H1 (cell line): ENCODE results near the gene ACP4. TPM values are rescaled to one million over a fixed set of nuclear protein-coding genes. Genes with fewer than 3 reads are reported as not detected.

Source experiments
- CTCF ChIA-PET: fragments of 300-600 bp; sonication (Branson Sonifier 250); formaldehyde crosslinking; loops from one replicate; lab custom pipeline; 2021; ENCODE audit not compliant: partially characterized antibody; lab: Charles Lee
- POLR2A ChIA-PET: fragments of 300-600 bp; sonication (Branson Sonifier 250); formaldehyde crosslinking; loops from one replicate; lab custom pipeline; 2021; ENCODE audit warnings: inconsistent platforms; ENCODE audit not compliant: partially characterized antibody; lab: Charles Lee
- DNase-seq, 2 experiments: peaks; one replicate each; pipeline versions ENCODE4 v3.0.0 to v3.0.0-alpha.2; 2010 to 2022; ENCODE audit warnings: low spot score in 2 of 2, low read depth in 1 of 2, mixed read lengths in 1 of 2
- FAIRE-seq: peaks from 2 replicates; lab custom pipeline; 2011; peaks lifted over from hg19 to GRCh38; lab: Jason Lieb, UNC
- H2AFZ ChIP-seq: 2 replicates; pipeline ENCODE4 v1.8.1; 2012; ENCODE audit warnings: low read length, inconsistent platforms
- H2AK5ac ChIP-seq: 2 replicates; pipeline ENCODE4 v1.6.1; 2013; ENCODE audit warnings: low read depth, low read length
- H2BK120ac ChIP-seq: replicated peaks from 2 replicates; pipeline ENCODE3; 2013; ENCODE audit warnings: low read depth, low read length, inconsistent platforms
- H2BK12ac ChIP-seq: 2 replicates; pipeline ENCODE4 v1.6.1; 2013; ENCODE audit warnings: low read depth, low read length
- H2BK15ac ChIP-seq: 2 replicates; pipeline ENCODE4 v1.6.1; 2013; ENCODE audit warnings: low read length
- H2BK20ac ChIP-seq: 2 replicates; pipeline ENCODE4 v1.6.1; 2013; ENCODE audit warnings: low read length
- H2BK5ac ChIP-seq: 2 replicates; pipeline ENCODE4 v1.6.1; 2013; ENCODE audit warnings: low read depth, low read length
- H3K14ac ChIP-seq: 2 replicates; pipeline ENCODE4 v1.6.1; 2013; ENCODE audit warnings: inconsistent platforms; ENCODE audit not compliant: insufficient read length
- H3K18ac ChIP-seq: 2 replicates; pipeline ENCODE4 v1.6.1; 2013; ENCODE audit warnings: low read length; ENCODE audit errors: extremely low read depth
- H3K23ac ChIP-seq: 2 replicates; pipeline ENCODE4 v1.6.1; 2013; ENCODE audit warnings: inconsistent platforms; ENCODE audit not compliant: insufficient read length
- H3K23me2 ChIP-seq: 2 replicates; pipeline ENCODE4 v1.6.1; 2013; ENCODE audit warnings: low read depth, low read length
- H3K27ac ChIP-seq: 2 replicates; pipeline ENCODE4 v1.6.1; 2011; ENCODE audit warnings: low read depth, low read length, inconsistent platforms
- H3K27me3 ChIP-seq, 4 experiments: replicated peaks in 1 of 4; 1 replicate in 1 of 4; 2 replicates in 3 of 4; pipeline versions ENCODE4 v1.6.1 to v1.8.1; 2011 to 2013; ENCODE audit warnings: low read length in 3 of 4, mild to moderate bottlenecking in 3 of 4, inconsistent platforms in 2 of 4, mixed read lengths in 2 of 4, moderate library complexity in 1 of 4; ENCODE audit not compliant: control insufficient read depth in 3 of 4, insufficient read depth in 3 of 4; ENCODE audit errors: extremely low read depth in 1 of 4
- H3K36me3 ChIP-seq, 4 experiments: 2 replicates each; pipeline versions ENCODE4 v1.6.1 to v1.8.1; 2011 to 2013; ENCODE audit warnings: mild to moderate bottlenecking in 4 of 4, low read length in 3 of 4, moderate library complexity in 2 of 4, control low read depth in 1 of 4, inconsistent platforms in 1 of 4; ENCODE audit not compliant: insufficient read depth in 4 of 4, control insufficient read depth in 2 of 4
- H3K4ac ChIP-seq: replicated peaks from 2 replicates; pipeline ENCODE3; 2013; ENCODE audit warnings: low read length, low read depth, mixed read lengths, inconsistent platforms; ENCODE audit not compliant: insufficient read length
- H3K4me1 ChIP-seq, 4 experiments: replicated peaks in 1 of 4; 1 replicate in 1 of 4; 2 replicates in 3 of 4; pipeline versions ENCODE4 v1.6.1 to v1.8.1; 2011 to 2013; ENCODE audit warnings: low read length in 3 of 4, inconsistent platforms in 2 of 4, mixed read lengths in 1 of 4; ENCODE audit not compliant: insufficient read depth in 4 of 4, control insufficient read depth in 3 of 4
- H3K4me2 ChIP-seq, 2 experiments: 2 replicates each; pipeline versions ENCODE4 v1.6.1 to v1.8.1; 2011 to 2013; ENCODE audit warnings: low read depth in 2 of 2, low read length in 2 of 2, control low read depth in 1 of 2, inconsistent platforms in 1 of 2, mild to moderate bottlenecking in 1 of 2; ENCODE audit not compliant: insufficient read depth in 1 of 2
- H3K4me3 ChIP-seq, 4 experiments: fragments of 200-600, 300-600 bp in 1 of 4; sonication (generic), shearing (Covaris generic), sonication (Bioruptor Twin) in 1 of 4; 2 replicates each; pipeline versions ENCODE4 v1.5.1 to v1.8.1; 2011 to 2016; ENCODE audit warnings: low read length in 4 of 4, low read depth in 3 of 4, control low read depth in 2 of 4, inconsistent platforms in 2 of 4, mild to moderate bottlenecking in 2 of 4, mixed read lengths in 1 of 4, moderate library complexity in 1 of 4; ENCODE audit not compliant: insufficient read depth in 2 of 4; ENCODE audit errors: extremely low read depth in 1 of 4
- H3K56ac ChIP-seq: replicated peaks from 2 replicates; pipeline ENCODE3; 2013; ENCODE audit warnings: low read depth, mild to moderate bottlenecking, mixed read lengths, low read length, inconsistent platforms; ENCODE audit not compliant: insufficient read length
- H3K79me1 ChIP-seq: 2 replicates; pipeline ENCODE4 v1.6.1; 2013; ENCODE audit warnings: low read depth, low read length, control low read depth
- H3K79me2 ChIP-seq, 2 experiments: 2 replicates each; pipeline versions ENCODE4 v1.6.1 to v1.8.1; 2012 to 2013; ENCODE audit warnings: low read length in 2 of 2, mild to moderate bottlenecking in 2 of 2, inconsistent platforms in 1 of 2; ENCODE audit not compliant: insufficient read depth in 2 of 2, control insufficient read depth in 1 of 2
- H3K9ac ChIP-seq, 4 experiments: replicated peaks in 1 of 4; 1 replicate in 1 of 4; 2 replicates in 3 of 4; pipeline versions ENCODE4 v1.6.1 to v1.8.1; 2011 to 2013; ENCODE audit warnings: low read depth in 3 of 4, low read length in 3 of 4, control low read depth in 2 of 4, mild to moderate bottlenecking in 2 of 4, moderate library complexity in 2 of 4, inconsistent platforms in 1 of 4; ENCODE audit errors: extremely low read depth in 1 of 4
- H3K9me3 ChIP-seq, 2 experiments: 2 replicates each; pipeline versions ENCODE4 v1.6.1 to v1.8.1; 2012 to 2013; ENCODE audit warnings: mild to moderate bottlenecking in 2 of 2, moderate library complexity in 2 of 2, control low read depth in 1 of 2, inconsistent platforms in 1 of 2, low read depth in 1 of 2, low read length in 1 of 2, mixed read lengths in 1 of 2; ENCODE audit not compliant: insufficient read depth in 2 of 2
- H4K20me1 ChIP-seq, 2 experiments: replicated peaks in 1 of 2; 2 replicates each; pipeline versions ENCODE3 to v1.8.1; 2011 to 2013; ENCODE audit warnings: inconsistent platforms in 2 of 2, low read length in 2 of 2, mild to moderate bottlenecking in 1 of 2; ENCODE audit not compliant: insufficient read depth in 2 of 2, control insufficient read depth in 1 of 2
- H4K5ac ChIP-seq: 2 replicates; pipeline ENCODE4 v1.6.1; 2013; ENCODE audit warnings: low read length, low read depth, mixed read lengths, inconsistent platforms; ENCODE audit not compliant: insufficient read length
- H4K8ac ChIP-seq: 2 replicates; pipeline ENCODE4 v1.8.0; 2013; ENCODE audit warnings: mild to moderate bottlenecking, moderate library complexity, low read length, inconsistent platforms; ENCODE audit not compliant: insufficient read depth; ENCODE audit errors: extremely low read depth
- H4K91ac ChIP-seq: replicated peaks from 2 replicates; pipeline ENCODE3; 2013; ENCODE audit warnings: low read length, mixed read lengths, inconsistent platforms; ENCODE audit not compliant: insufficient read length
- BACH1 ChIP-seq: IDR thresholded peaks from 2 replicates; pipeline ENCODE4 v1.6.1; 2012; ENCODE audit warnings: low read length, improper control_type of control experiment
- CBX5 ChIP-seq: fragments of 300-800, 300-1000 bp; sonication (generic); IDR thresholded peaks from 2 replicates; pipeline ENCODE4 v1.7.1; 2016; ENCODE audit warnings: antibody characterized with exemption, low read length, low read depth
- EP300 ChIP-seq, 2 experiments: IDR thresholded peaks; 1 replicate in 1 of 2; 2 replicates in 1 of 2; pipeline ENCODE4 v1.6.1; 2011 to 2012; ENCODE audit warnings: low read depth in 2 of 2, low read length in 2 of 2, mild to moderate bottlenecking in 2 of 2, borderline replicate concordance in 1 of 2, inconsistent platforms in 1 of 2, moderate library complexity in 1 of 2
- HDAC6 ChIP-seq: IDR thresholded peaks from one replicate; pipeline ENCODE4 v1.7.1; 2012; ENCODE audit warnings: low read depth, mild to moderate bottlenecking, inconsistent platforms, low read length, moderate library complexity
- JUND ChIP-seq: IDR thresholded peaks from 2 replicates; pipeline ENCODE4 v1.6.1; 2011; ENCODE audit warnings: mild to moderate bottlenecking, improper control_type of control experiment, low read length
- KDM5A ChIP-seq: fragments of 200-600 bp; IDR thresholded peaks from 2 replicates; pipeline ENCODE4 v1.7.1; 2012; ENCODE audit warnings: mild to moderate bottlenecking, low read length, inconsistent platforms, mixed read lengths
- SAP30 ChIP-seq: fragments of 300-600 bp; sonication (generic); IDR thresholded peaks from 2 replicates; pipeline ENCODE4 v1.7.1; 2012; ENCODE audit warnings: low read length, moderate library complexity, mild to moderate bottlenecking, inconsistent platforms; ENCODE audit not compliant: insufficient read depth, insufficient replicate concordance
- SP4 ChIP-seq: IDR thresholded peaks from 2 replicates; pipeline ENCODE4 v1.6.1; 2012; ENCODE audit warnings: low read length, inconsistent platforms
- TBP ChIP-seq: IDR thresholded peaks from 2 replicates; pipeline ENCODE4 v1.6.1; 2011; ENCODE audit warnings: low read depth, low read length, improper control_type of control experiment
- WGBS, 2 experiments: shearing (Covaris generic) in 1 of 2; methylation state at CpG; one replicate each; pipeline versions ENCODE4 v1.1.6 to v1.1.7; 2013 to 2015; ENCODE audit warnings: low lambda C conversion rate in 2 of 2, mixed read lengths in 2 of 2, inconsistent platforms in 1 of 2, low coverage in 1 of 2, missing lambda C conversion rate in 1 of 2; ENCODE audit not compliant: insufficient replicate concordance in 2 of 2, insufficient coverage in 1 of 2, insufficient read length in 1 of 2; ENCODE audit errors: extremely low coverage in 1 of 2, missing lambda C conversion rate in 1 of 2; 5-methylcytosine and 5-hydroxymethylcytosine counted together
- polyA plus RNA-seq, 7 experiments: library from polyadenylated mRNA; depleted of rRNA in 3 of 7; stranded (reverse) in 5 of 7; unstranded in 2 of 7; fragments of >200 nt in 5 of 7; fragments of 200-250 nt in 2 of 7; gene quantifications; 1 replicate in 5 of 7; 2 replicates in 1 of 7; 4 replicates in 1 of 7; pipeline versions ENCODE4 v1.2.1 to v1.2.3, GENCODE V29; 2011 to 2013; ENCODE audit warnings: missing spikeins in 2 of 7, mixed read lengths in 2 of 7
- total RNA-seq: library from RNA; stranded (reverse); fragmentation: NEBNext Ultra II Directional; extraction: Animal tissue kit (Norgen Biotek cat#: 25700); gene quantifications from 2 replicates; pipeline ENCODE4 v1.2.1, GENCODE V29; 2021

ACP4 gene
- total and polyA plus RNA-seq, 2 of the 8 experiments (the other 6 are each of a cell fraction or from before 2014, with no cell fraction given) = not detected

- Histone ChIP-seq H3K18ac (no peak overlapping the region), H3K9ac (no peak overlapping the region), H3K9me3 (no peaks in the 10 kb centered on the region), H2AFZ (no peak overlapping the region), H2BK120ac (no peak overlapping the region), H2BK20ac (no peak overlapping the region), H3K36me3 (no peaks in the 10 kb centered on the region), H4K8ac (no peak overlapping the region), H2BK5ac (no peak overlapping the region), H4K5ac (no peak overlapping the region), H2AK5ac (no peak overlapping the region), H3K56ac (no peak overlapping the region), H3K79me2 (no peaks in the 10 kb centered on the region), H3K4me3 (no peak overlapping the region), H2BK12ac (no peak overlapping the region), H4K91ac (no peak overlapping the region), H3K23ac (no peak overlapping the region), H3K27ac (no peak overlapping the region), H2BK15ac (no peak overlapping the region), H4K20me1 (no peaks in the 10 kb centered on the region), H3K79me1 (no peaks in the 10 kb centered on the region), H3K23me2 (peaks cover 17% of the 10 kb centered on the region; the same call in 1 of the 2 replicates), H3K14ac (no peak overlapping the region), H3K4ac (no peak overlapping the region), H3K27me3 (peaks cover 0 to 6% (median 3%) of the 10 kb centered on the region in 4 experiments; a peak in 3 of 7 replicates), H3K4me1 (peaks cover 0 to 4% (median 1%) of the 10 kb centered on the region in 4 experiments; a peak in 2 of 7 replicates), H3K4me2 (no peak overlapping the region)
- WGBS, 2 experiments = 87% methylated on average over 3 of the region's 3 CpGs; no CpG with 5 or more reads in 1 of the 2 experiments
- FAIRE-seq (no peak), DNase-seq (no peak)
- TF ChIP-seq KDM5A (no peak), CBX5 (no peak), JUND (no peak), HDAC6 (no peak), EP300 (IDR thresholded peaks at IDR 0.05; ENCODE audit: borderline replicate concordance in 1 of 2, low read depth in 2 of 2, low read length in 2 of 2) (no peak), SAP30 (no peak), SP4 (no peak), BACH1 (no peak), TBP (no peak)
- POLR2A ChIA-PET = interaction anchor here (0.6 to 14.4 kb wide), 2 partner anchors 14 to 41 kb away, joined by 3 to 275 read pairs; no protein-coding TSS in a partner anchor
- CTCF ChIA-PET = no interaction called here
These were observed 22.3 kb downstream of the ACP4 start for GRCh38 chr19:50812474-50812873.
